Ovary (tissue), 9 donors: ENCODE results near the gene SOAT1. TPM values are rescaled to one million over a fixed set of nuclear protein-coding genes. Genes with fewer than 3 reads are reported as not detected.

Experiments
- DNase-seq, 5 donors: peaks; one replicate each; pipeline ENCODE4 v3.0.0-alpha.2; 2019 to 2020
- H3K27ac ChIP-seq, 2 donors: fragments of 200-600 bp; one replicate each; pipeline versions ENCODE4 v1.5.1 to v1.8.0; 2019 to 2022
- H3K27me3 ChIP-seq: fragments of 200-600 bp; one replicate; pipeline ENCODE4 v1.8.0; 2022
- H3K36me3 ChIP-seq: fragments of 200-600 bp; sonication (generic); one replicate; pipeline ENCODE4 v1.5.1; 2019
- H3K4me1 ChIP-seq: one replicate; pipeline ENCODE4 v1.8.1; 2013; ENCODE audit warnings: mild to moderate bottlenecking, moderate library complexity; ENCODE audit not compliant: insufficient read depth
- H3K4me3 ChIP-seq: fragments of 200-600 bp; sonication (generic); one replicate; pipeline ENCODE4 v1.5.1; 2017
- H3K9me3 ChIP-seq, 2 donors: fragments of 200-600 bp in 1 of 2; sonication (generic) in 1 of 2; one replicate each; pipeline versions ENCODE4 v1.5.1 to v1.8.1; 2013 to 2019; ENCODE audit warnings: mild to moderate bottlenecking in 1 of 2, moderate library complexity in 1 of 2
- EP300 ChIP-seq: sonication (generic); formaldehyde crosslinking; IDR thresholded peaks from one replicate; pipeline ENCODE4 v1.6.1; 2017; ENCODE audit warnings: antibody characterized with exemption
- POLR2A ChIP-seq: fragments of 450-650 bp; IDR thresholded peaks from one replicate; pipeline ENCODE4 v1.6.1; 2017; ENCODE audit warnings: antibody characterized with exemption, mild to moderate bottlenecking, moderate library complexity
- WGBS, 3 donors: extraction: QIAGEN DNeasy Blood & Tissue Kit in 1 of 3; methylation state at CpG; one replicate each; pipeline versions ENCODE4 v1.1.5 to v1.1.7; 2013 to 2017; 5-methylcytosine and 5-hydroxymethylcytosine counted together
- intact Hi-C, 4 donors: fragments of 100-400 bp; cut with DNase I; formaldehyde crosslinking; loops; one replicate each; pipeline versions ENCODE4 v1.11.0 to v1.15.1; 2022 to 2023
- polyA plus RNA-seq, 2 donors: library from polyadenylated mRNA; stranded (reverse); fragments of 200-250 nt in 1 of 2; fragments of 350-450 nt in 1 of 2; fragmentation: Illumina TruSeq in 1 of 2; extraction: RNeasy Lipid Tissue Mini Kit (QIAGEN cat#74804) in 1 of 2; gene quantifications; one replicate each; pipeline ENCODE4 v1.2.3, GENCODE V29; 2013 to 2014
- total RNA-seq, 7 donors: library from RNA; depleted of rRNA in 2 of 7; stranded (reverse); fragments of >200 nt in 2 of 7; fragmentation: NEBNext Ultra II Directional in 3 of 7; extraction: Animal tissue kit (Norgen Biotek cat#: 25700) in 3 of 7; gene quantifications; one replicate each; pipeline versions ENCODE4 v1.1.0 to v1.2.4, GENCODE V29; 2016 to 2023
- TF ChIP-seq, protein P1 (sequence below), 3 donors: fragments of 450-650 bp in 2 of 3; fragments of 200-600 bp in 1 of 3; IDR thresholded peaks; one replicate each; pipeline versions ENCODE4 v1.5.1 to v1.8.0; 2016 to 2022; ENCODE audit warnings: antibody characterized with exemption in 3 of 3, mild to moderate bottlenecking in 1 of 3
- donor health status: DM: no; HTN: no; CAD: no; lungs with moderate emphysema.
- donor health status: DM: no; HTN: no; CAD: no.
- donor health status: Bipolar disorder and iron deficiency.
- donor health status: DM: yes; HTN: yes; CAD: no.
- donor health status: DM: no; HTN: no; CAD: no.
- donor health status: DM: yes; HTN: yes; CAD: no.

The SOAT1 gene
- total and polyA plus RNA-seq, 9 donors: 6.8 to 55.3 (median 35.8) TPM

DNA sequence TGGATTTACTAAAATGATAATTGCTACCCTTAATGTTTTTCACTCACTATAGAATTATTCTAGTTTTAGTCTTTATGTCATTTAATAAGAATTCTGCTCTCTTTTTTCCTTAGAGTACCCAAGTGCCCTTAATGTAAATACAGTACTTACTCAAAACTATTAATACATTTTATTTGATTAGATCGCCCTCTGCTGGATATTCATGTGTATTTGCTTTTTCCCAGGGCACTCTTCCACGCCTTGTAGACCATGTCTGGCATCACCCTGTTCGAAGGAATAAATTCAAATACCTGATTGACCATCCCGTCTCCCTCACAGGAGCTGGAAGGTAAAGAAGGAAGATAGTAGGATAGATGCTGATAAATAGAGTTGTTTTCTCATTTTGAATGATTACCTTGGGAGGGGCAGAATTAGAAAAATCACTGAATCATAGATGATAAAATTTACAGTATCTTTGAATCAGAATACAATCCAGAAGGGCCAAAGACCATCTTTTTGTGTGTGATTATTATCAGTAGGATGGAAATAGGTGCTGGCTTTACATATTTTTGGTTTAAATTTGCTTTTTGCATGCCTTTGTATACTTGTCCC, 76.2 kb downstream of the SOAT1 start:
- 0 to 3% (median 1%) methylated on average over 4 of the region's 4 CpGs for WGBS, 3 donors

DNA sequence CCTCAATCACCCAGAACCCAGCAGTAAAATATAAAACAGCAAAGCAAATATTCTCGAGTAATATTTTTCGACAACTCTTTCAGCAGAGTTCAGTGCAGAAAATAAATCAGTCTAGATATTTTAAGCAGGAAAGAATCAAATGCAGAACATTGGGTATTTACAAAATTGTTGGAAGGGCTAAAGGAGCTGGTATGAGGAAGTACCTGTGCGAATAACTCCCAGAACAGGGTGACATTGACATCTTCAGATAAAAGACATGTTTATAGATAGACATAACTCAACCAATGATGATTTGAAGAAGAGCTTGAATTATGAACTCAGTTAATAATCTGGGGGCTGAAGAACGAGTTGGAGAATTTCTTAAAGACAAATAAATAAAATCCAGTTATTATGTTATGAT, 78.6 kb downstream of the SOAT1 start:
- H3K27me3 ChIP-seq: no peaks in the 10 kb centered on the region
- no peaks in the 10 kb centered on the region for H3K9me3 ChIP-seq
- no peak overlapping the region for H3K4me3 ChIP-seq
- H3K4me1 ChIP-seq: no peaks in the 10 kb centered on the region
- no peak for TF ChIP-seq EP300
- no peak for TF ChIP-seq POLR2A
- TF ChIP-seq, protein P1, sequence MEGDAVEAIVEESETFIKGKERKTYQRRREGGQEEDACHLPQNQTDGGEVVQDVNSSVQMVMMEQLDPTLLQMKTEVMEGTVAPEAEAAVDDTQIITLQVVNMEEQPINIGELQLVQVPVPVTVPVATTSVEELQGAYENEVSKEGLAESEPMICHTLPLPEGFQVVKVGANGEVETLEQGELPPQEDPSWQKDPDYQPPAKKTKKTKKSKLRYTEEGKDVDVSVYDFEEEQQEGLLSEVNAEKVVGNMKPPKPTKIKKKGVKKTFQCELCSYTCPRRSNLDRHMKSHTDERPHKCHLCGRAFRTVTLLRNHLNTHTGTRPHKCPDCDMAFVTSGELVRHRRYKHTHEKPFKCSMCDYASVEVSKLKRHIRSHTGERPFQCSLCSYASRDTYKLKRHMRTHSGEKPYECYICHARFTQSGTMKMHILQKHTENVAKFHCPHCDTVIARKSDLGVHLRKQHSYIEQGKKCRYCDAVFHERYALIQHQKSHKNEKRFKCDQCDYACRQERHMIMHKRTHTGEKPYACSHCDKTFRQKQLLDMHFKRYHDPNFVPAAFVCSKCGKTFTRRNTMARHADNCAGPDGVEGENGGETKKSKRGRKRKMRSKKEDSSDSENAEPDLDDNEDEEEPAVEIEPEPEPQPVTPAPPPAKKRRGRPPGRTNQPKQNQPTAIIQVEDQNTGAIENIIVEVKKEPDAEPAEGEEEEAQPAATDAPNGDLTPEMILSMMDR (IDR thresholded peaks at IDR 0.05): no peak
- intact Hi-C loops: loop anchor here in 1 of 4 donors (10.0 kb wide), 1 partner anchor 847 kb away; no protein-coding TSS in a partner anchor
- no peak overlapping the region for H3K27ac ChIP-seq
- no peaks in the 10 kb centered on the region for H3K36me3 ChIP-seq
- no peak for DNase-seq
- 22 to 57% (median 40%) methylated on average over 4 of the region's 4 CpGs for WGBS, 3 donors

More for the DNA sequence above, 76.2 kb downstream of the SOAT1 start:
- Histone ChIP-seq H3K27me3 (no peaks in the 10 kb centered on the region), H3K36me3 (no peaks in the 10 kb centered on the region), H3K27ac (no peak overlapping the region), H3K4me1 (no peaks in the 10 kb centered on the region), H3K9me3 (no peaks in the 10 kb centered on the region), H3K4me3 (no peak overlapping the region)
- no peak for DNase-seq
- TF ChIP-seq, protein P1 (IDR thresholded peaks at IDR 0.05): peak in 2 of 3 donors; percentile 70 to 71
- TF ChIP-seq POLR2A: no peak
- intact Hi-C loops: loop anchor here in 3 of 4 donors (5.0 to 10.0 kb wide), 4 partner anchors 248 to 845 kb away; partner anchors contain the start of gene TOR3A (in 2 of the 3)

GRCh38 chr1:179376223-179376622, 82.6 kb downstream of the SOAT1 start:
- 86 to 91% (median 88%) methylated on average over 6 of the region's 6 CpGs for WGBS, 3 donors

GRCh38 chr1:179380299-179380698, 86.7 kb downstream of the SOAT1 start:
- H3K36me3 ChIP-seq: no peaks in the 10 kb centered on the region
- TF ChIP-seq POLR2A: no peak
- TF ChIP-seq, protein P1 (IDR thresholded peaks at IDR 0.05): no peak
- TF ChIP-seq EP300: no peak
- intact Hi-C loops: no loop called here
- no peaks in the 10 kb centered on the region for H3K9me3 ChIP-seq
- no peaks in the 10 kb centered on the region for H3K4me1 ChIP-seq
- no peak for DNase-seq
- no peak overlapping the region for H3K4me3 ChIP-seq
- H3K27ac ChIP-seq: no peak overlapping the region
- H3K27me3 ChIP-seq: no peaks in the 10 kb centered on the region

More at GRCh38 chr1:179376223-179376622, 82.6 kb downstream of the SOAT1 start:
- no peak overlapping the region for H3K4me3 ChIP-seq
- TF ChIP-seq EP300 (no peak), POLR2A (no peak)
- TF ChIP-seq, protein P1 (IDR thresholded peaks at IDR 0.05): no peak
- H3K27ac ChIP-seq: no peak overlapping the region
- no peaks in the 10 kb centered on the region for H3K36me3 ChIP-seq
- H3K4me1 ChIP-seq: no peaks in the 10 kb centered on the region
- DNase-seq: no peak
- no peaks in the 10 kb centered on the region for H3K9me3 ChIP-seq
- H3K27me3 ChIP-seq: no peaks in the 10 kb centered on the region
- intact Hi-C loops: loop anchor here in 1 of 4 donors (10.0 kb wide), 1 partner anchor 851 kb away; no protein-coding TSS in a partner anchor
